ENCODE results near the gene NPSR1.

DNA sequence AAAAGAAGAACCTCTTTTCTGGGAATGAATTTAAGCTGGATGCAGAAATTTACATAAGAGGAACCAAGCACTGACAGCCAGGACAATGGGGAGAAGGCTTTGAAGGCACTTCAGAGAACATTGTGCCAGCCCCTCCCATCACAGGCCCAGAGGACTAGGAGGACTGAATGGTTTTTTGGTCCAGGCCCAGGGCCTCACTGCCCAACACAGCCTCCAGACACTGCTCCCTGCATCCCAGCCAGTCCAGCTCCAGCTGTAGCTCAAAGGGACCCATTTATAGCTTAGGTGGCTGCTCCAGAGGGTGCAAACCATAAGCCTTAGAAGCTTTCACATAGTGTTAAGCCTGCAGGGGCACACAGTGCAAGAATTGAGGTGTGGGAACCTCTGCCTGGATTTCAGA, 237.2 kb downstream of the NPSR1 start:
- no peak for TF ChIP-seq ZNF138 (tag by site-specific recombination; IDR thresholded peaks at IDR 0.05; ENCODE audit: borderline replicate concordance)
- TF ChIP-seq ZNF341 (tag by site-specific recombination; IDR thresholded peaks at IDR 0.05; ENCODE audit: low read depth) = no peak
- TF ChIP-seq, protein P1, sequence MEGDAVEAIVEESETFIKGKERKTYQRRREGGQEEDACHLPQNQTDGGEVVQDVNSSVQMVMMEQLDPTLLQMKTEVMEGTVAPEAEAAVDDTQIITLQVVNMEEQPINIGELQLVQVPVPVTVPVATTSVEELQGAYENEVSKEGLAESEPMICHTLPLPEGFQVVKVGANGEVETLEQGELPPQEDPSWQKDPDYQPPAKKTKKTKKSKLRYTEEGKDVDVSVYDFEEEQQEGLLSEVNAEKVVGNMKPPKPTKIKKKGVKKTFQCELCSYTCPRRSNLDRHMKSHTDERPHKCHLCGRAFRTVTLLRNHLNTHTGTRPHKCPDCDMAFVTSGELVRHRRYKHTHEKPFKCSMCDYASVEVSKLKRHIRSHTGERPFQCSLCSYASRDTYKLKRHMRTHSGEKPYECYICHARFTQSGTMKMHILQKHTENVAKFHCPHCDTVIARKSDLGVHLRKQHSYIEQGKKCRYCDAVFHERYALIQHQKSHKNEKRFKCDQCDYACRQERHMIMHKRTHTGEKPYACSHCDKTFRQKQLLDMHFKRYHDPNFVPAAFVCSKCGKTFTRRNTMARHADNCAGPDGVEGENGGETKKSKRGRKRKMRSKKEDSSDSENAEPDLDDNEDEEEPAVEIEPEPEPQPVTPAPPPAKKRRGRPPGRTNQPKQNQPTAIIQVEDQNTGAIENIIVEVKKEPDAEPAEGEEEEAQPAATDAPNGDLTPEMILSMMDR (tag by site-specific recombination; IDR thresholded peaks at IDR 0.05) = no peak
- no peak for TF ChIP-seq ZNF174 (tag by site-specific recombination; IDR thresholded peaks at IDR 0.05)
- TF ChIP-seq, protein P2, sequence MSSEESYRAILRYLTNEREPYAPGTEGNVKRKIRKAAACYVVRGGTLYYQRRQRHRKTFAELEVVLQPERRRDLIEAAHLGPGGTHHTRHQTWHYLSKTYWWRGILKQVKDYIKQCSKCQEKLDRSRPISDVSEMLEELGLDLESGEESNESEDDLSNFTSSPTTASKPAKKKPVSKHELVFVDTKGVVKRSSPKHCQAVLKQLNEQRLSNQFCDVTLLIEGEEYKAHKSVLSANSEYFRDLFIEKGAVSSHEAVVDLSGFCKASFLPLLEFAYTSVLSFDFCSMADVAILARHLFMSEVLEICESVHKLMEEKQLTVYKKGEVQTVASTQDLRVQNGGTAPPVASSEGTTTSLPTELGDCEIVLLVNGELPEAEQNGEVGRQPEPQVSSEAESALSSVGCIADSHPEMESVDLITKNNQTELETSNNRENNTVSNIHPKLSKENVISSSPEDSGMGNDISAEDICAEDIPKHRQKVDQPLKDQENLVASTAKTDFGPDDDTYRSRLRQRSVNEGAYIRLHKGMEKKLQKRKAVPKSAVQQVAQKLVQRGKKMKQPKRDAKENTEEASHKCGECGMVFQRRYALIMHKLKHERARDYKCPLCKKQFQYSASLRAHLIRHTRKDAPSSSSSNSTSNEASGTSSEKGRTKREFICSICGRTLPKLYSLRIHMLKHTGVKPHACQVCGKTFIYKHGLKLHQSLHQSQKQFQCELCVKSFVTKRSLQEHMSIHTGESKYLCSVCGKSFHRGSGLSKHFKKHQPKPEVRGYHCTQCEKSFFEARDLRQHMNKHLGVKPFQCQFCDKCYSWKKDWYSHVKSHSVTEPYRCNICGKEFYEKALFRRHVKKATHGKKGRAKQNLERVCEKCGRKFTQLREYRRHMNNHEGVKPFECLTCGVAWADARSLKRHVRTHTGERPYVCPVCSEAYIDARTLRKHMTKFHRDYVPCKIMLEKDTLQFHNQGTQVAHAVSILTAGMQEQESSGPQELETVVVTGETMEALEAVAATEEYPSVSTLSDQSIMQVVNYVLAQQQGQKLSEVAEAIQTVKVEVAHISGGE (tag by site-specific recombination; conservative IDR thresholded peaks at IDR 0.05; ENCODE audit: low read depth) = no peak
- no peak for TF ChIP-seq ZNF514 (tag by site-specific recombination; IDR thresholded peaks at IDR 0.05)
- no peak for TF ChIP-seq ZNF791 (tag by site-specific recombination; IDR thresholded peaks at IDR 0.05)

All from HEK293 (cell line).